GM12873 (cell line): ENCODE data around the gene PTGER1.
A peak's percentile ranks its signal among the peaks of the same experiment; 100 is the strongest.

ENCODE experiments used
- TF ChIP-seq, protein P1 (sequence below): IDR thresholded peaks from 2 replicates; pipeline ENCODE4 v1.5.1; 2012; ENCODE audit warnings: low read depth, mild to moderate bottlenecking, moderate library complexity, low read length, control low read depth; ENCODE audit not compliant: insufficient read depth; ENCODE audit errors: missing control alignments

Gene PTGER1

DNA sequence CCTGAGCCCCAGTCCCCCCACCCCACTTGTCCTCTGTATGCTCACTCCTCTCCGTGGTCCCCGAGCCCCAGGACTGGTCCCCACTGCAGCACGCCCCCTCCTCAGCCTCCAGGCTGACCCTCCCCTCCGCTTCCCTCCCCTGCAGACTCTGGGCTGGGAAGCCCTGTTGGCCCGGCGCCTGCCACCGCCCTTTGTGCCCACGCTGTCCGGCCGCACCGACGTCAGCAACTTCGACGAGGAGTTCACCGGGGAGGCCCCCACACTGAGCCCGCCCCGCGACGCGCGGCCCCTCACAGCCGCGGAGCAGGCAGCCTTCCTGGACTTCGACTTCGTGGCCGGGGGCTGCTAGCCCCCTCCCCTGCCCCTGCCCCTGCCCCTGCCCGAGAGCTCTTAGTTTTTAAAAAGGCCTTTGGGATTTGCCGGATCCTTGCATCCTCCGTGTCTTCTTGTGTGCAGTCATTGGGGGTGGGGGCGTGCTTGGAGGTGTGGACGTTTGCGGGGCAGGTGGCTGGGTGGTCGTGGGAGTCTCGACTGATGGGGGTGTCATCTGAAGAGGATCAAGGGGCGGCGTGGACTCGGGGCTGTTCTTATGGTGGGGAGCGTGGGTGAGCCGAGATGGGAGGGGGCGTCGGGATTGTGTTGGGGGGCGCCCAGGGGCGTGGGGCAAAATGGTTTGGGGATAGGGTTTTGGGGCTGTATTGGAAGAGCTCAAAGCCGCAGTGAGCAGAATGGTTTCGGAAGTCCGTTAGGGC lies 3.5 kb downstream of the PTGER1 start:
- TF ChIP-seq, protein P1, sequence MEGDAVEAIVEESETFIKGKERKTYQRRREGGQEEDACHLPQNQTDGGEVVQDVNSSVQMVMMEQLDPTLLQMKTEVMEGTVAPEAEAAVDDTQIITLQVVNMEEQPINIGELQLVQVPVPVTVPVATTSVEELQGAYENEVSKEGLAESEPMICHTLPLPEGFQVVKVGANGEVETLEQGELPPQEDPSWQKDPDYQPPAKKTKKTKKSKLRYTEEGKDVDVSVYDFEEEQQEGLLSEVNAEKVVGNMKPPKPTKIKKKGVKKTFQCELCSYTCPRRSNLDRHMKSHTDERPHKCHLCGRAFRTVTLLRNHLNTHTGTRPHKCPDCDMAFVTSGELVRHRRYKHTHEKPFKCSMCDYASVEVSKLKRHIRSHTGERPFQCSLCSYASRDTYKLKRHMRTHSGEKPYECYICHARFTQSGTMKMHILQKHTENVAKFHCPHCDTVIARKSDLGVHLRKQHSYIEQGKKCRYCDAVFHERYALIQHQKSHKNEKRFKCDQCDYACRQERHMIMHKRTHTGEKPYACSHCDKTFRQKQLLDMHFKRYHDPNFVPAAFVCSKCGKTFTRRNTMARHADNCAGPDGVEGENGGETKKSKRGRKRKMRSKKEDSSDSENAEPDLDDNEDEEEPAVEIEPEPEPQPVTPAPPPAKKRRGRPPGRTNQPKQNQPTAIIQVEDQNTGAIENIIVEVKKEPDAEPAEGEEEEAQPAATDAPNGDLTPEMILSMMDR = no peak

DNA sequence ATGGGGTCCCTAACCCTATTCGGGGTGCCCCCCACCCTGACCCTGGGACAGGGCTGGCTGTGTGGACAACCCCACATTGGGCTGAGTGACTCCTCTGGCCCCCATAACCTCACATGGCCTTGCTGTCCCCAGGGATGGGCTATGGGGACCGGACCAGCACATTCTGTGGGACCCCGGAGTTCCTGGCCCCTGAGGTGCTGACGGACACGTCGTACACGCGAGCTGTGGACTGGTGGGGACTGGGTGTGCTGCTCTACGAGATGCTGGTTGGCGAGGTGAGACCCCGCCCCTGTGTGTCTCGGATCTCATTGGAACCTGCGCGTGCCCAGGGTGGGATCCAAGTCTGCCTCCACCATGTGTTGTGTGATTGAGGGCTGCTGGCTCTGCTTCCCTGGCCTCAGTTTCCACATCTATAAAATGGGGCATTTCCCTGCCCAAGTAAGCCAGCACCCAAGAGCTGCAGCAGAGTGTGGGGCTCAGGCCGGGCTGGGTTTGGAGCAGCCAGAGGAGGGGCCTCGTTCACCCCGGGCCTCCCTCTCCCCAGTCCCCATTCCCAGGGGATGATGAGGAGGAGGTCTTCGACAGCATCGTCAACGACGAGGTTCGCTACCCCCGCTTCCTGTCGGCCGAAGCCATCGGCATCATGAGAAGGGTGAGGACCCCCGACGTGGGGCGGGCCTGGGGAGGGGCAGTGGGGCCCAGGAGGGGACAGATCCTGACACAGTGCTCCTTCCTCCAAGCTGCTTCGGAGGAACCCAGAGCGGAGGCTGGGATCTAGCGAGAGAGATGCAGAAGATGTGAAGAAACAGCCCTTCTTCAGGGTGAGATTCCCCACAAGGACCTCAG lies 4.9 kb downstream of the PTGER1 start:
- TF ChIP-seq, protein P1 = no peak

DNA sequence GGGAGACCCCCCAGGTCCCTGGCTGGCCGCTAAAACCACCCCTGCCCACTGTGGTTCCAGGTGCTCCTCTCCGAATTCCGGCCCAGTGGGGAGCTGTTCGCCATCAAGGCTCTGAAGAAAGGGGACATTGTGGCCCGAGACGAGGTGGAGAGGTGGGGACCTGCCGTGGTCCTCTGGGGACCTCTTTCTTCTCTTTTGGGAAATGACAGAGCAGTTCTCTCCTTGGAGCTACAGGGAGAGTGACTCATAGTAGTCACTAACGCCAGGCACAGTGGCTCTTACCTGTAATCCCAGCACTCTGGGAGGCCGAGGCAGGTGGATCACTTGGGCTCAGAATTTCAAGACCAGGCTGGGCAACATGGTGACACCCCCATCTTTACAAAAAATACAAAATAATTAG lies 7.3 kb downstream of the PTGER1 start:
- TF ChIP-seq, protein P1 = peak; percentile 10

DNA sequence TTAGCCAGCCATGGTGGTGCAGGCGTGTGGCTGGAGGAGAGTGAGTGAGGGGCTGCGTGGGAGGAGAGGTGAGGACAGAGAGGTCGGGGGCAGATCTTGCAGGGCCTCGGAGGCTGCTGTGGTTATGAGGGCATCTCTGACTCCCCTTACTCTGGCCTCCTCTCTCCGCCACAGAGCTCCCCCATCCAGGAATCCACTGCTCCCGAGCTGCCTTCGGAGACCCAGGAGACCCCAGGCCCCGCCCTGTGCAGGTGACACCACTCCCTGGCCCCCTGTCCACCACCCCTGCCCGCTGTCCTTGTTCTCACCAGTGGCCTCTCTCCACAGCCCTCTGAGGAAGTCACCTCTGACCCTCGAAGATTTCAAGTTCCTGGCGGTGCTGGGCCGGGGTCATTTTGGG lies 7.8 kb downstream of the PTGER1 start:
- TF ChIP-seq, protein P1 = no peak

DNA sequence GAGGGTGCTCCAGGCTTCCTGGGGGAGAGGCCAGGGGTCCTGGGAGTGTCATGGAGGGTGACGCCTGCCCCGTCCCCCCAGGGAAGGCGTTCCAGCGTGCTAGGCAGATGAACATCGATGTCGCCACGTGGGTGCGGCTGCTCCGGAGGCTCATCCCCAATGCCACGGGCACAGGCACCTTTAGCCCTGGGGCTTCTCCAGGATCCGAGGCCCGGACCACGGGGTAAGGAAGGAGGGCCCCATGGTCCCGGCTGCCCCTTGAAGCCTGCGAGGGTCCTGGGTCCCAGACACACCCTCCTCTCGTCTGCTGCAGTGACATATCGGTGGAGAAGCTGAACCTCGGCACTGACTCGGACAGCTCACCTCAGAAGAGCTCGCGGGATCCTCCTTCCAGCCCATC lies 11.4 kb downstream of the PTGER1 start:
- TF ChIP-seq, protein P1 = no peak

DNA sequence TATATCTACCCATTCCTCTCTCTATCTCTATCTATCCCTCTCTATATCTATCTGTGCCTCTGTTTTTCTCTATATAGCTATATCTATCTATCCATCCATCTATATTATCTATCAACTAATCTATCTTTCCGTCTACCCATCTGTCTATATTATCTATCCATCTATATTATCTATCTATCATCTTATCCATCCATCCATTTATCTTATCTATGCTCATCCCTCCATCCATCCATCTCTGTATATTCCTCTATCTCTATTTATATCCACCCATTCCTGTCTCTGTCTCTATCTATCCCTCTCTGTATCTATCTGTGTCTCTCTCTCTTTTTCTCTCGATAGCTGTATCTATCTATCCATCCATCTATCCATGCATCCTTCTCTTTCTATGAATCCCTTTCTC lies 14.2 kb downstream of the PTGER1 start:
- TF ChIP-seq, protein P1 = no peak

GRCh38 chr19:14459703-14460102 lies 15.5 kb downstream of the PTGER1 start:
- TF ChIP-seq, protein P1 = no peak
